Measurements from ENCODE around the gene CCDC112.

Gene CCDC112

DNA sequence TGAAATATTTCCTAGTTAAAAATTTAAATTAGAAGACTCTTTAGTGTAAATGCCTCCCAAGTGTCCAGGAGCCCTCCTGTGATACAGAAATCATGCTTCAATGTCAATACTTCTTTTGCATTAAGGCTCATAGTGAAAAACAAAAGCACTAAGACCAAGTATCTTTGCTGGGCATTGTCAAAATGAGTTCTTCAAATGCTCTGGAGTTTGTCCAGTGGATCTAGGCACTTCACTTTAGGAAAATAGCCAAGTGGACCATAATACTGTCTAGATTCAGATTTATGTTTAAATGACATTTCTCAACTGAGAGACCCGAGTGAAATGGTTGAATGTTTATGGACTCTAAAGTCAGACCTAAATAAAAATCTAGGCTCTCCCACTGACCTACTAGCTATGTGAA lies 21.3 kb upstream of the CCDC112 start:
- no peak for DNase-seq (ENCODE audit: low read depth in 2 of 2)

DNA sequence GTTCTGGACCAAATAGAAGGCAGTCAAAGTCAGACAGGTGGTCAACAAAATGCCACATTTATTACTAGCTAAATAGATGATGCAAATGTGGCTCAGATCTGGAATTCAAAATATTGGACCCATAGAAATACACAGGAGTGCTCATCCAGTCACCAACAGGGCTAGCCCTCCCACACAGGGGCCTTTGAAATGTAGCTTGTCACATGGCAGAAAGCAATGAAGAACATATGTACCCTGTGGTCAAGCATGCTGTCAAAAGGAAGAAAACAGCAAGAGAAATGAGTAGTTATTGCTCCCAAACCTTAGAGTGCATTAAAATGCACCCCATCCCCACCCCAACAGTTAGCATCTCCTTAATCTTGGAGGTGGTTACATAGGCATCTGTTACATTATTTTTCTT lies 20.9 kb upstream of the CCDC112 start:
- DNase-seq (ENCODE audit: low read depth in 2 of 2) = no peak

DNA sequence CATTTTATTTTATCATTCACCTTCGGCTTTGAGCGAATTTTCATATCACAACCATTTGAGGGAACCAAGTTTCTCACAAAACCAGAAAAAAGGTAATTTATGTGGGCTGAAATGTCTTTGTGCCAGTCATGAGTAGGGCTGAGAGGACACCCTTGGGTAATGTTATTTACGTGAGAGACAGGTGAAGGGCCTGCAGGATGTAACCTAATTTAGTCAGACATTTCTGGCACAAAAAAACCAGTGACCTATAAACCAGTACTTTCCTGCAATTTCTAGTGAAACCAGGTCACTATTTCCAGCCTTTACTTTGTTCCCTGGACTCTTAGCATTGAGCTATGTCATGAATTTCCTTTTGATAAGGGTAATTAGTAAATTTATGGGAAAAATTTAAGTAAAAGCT lies 17.2 kb upstream of the CCDC112 start:
- no peak for DNase-seq (ENCODE audit: low read depth in 2 of 2)

DNA sequence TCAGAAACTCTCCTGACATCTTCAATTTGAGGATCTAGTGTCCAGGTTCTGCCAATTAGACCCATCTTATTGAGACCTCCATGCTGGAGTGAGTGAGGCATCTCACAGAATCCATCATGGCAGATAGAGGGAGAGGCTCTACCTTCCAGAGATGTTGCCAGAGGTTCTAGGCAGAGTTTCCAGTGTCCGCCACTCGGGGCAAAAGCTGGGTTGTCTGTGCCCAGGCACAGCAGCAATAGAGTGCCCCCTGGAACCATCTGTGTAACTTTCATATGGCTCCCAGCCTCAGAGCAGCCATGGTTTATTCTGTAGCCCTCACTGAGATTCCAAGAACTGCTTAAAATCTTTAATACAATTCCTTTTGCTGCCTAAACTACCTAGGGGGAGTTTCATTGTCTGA lies 16.6 kb upstream of the CCDC112 start:
- no peak for DNase-seq (ENCODE audit: low read depth in 2 of 2)

DNA sequence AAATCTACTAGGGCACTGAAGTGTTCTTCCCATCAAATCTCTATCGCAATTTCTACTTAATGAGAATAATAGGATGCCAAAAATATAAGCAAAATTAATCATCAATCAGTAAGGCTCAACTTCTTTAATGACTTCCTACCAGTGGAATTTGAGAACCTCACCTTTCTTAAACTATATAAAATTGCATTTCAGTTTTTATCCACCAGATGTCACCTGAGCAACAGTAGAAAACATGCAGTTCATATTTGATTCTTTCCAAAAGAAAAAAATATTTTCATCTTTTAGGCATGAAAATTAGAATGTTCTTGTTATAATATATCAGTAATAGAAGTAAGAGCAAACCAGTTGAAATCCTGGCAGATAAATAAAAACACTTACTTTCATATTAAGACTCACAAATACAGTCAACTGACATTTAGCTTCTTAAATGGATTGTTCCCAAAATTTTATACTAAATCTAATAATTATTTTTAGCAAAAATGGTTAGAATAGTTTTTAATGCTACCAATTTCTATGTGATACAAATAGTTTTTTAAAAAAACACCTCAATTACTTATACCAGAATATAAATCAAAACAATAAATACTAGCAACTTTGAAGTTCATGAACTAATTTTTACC lies 13.4 kb upstream of the CCDC112 start:
- peak; percentile 15 to 25 for DNase-seq (ENCODE audit: low read depth in 2 of 2)

DNA sequence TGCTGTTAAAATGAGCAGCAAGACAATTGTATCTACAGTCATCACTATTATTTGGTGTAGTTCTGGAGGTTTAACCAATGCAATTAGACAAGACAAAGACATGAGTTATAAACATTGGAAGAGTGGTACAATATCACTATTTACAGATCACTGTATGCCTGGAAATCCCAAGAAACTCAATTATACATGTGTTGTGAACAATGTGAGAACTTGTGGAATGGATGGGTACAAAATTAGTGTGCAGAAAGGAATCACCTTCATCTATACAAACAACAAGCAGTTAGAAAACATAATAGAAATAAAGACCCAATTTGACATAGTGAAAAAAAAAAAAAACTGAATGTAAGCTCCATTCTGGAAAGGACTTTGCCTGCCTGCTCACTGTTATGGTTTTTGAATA lies 12.4 kb upstream of the CCDC112 start:
- no peak for DNase-seq (ENCODE audit: low read depth in 2 of 2)

DNA sequence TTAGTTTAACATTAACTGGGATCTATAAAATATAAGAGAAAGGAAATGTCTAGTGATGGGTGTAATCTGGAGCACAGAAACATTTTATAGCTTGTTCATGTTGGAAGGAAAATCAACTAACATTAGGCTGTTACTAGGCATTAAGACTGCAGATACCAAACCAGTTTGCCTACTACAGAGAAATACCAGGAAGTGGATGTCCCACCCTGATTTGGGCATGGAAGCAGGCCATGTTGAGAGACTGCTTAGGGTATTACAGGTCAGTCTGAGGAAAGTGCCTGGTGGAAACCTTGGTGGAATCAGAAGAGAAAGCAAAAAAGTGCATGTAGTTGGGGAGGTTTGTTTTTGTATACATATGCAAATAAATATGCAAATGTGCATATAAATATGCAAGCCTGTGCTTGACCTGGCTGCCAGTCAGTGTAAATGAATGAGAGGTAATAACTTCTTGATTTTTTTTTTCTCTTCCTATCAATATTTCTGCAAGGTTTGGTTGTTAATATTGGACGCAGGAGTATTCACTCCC lies 9.6 kb upstream of the CCDC112 start:
- no peak for DNase-seq (ENCODE audit: low read depth in 2 of 2)

DNA sequence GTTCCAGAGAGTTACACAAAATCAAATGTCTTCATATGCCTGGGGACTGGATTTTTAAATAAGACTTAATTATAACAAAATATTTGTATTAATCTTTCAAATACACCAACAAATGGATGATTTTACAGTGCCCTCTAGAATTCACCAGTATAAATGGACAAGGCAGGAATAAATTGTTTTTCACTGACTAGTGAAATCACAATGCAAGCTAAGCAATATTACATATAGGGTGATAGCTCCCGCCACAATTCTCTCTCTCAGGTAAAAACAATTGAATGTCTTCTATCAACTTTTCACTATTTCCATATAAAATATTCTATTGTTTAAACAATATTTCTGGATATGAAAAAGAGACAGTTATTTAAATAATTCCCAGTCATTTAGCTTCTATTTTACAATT lies 8.0 kb upstream of the CCDC112 start:
- no peak for DNase-seq (ENCODE audit: low read depth in 2 of 2)

DNA sequence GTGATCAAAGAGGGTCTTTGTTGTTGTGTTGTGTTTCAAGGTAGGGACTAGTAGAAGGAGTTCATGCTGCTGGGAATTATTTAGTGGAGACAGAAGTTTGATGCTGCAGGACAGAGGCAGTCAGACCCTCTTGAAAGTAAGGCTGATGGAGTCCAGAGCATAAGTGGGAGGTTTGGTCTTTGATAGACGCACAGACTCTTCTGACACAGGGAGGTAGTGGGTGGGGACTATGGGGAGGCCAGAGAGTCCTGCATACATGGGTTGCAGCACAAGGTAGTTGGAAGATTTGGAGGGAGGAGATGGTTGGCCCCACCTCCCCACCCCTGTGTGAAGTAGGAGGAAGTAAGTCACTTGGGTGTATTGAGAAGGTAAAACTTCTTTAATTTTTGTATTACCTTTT lies 2.4 kb upstream of the CCDC112 start:
- DNase-seq (ENCODE audit: low read depth in 2 of 2) = no peak

DNA sequence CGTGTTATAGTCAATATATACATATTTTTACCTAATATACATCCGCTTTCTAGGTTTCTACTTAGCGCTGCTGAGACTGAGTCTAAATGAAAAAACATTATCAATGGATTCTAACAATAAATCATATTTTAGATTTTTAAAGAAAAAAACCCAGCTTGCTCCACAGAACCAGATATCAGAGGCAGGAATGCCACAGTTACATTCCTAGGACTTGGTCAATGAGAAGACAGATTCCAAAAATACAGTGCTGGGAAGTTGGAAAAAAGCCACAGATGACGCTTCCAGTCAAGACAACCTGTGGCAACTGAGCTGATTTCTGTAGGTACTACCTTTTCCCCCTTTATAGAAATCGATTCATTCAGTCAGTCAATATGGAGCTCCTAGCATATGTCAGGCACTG lies 577 bp upstream of the CCDC112 start:
- no peak for DNase-seq (ENCODE audit: low read depth in 2 of 2)

DNA sequence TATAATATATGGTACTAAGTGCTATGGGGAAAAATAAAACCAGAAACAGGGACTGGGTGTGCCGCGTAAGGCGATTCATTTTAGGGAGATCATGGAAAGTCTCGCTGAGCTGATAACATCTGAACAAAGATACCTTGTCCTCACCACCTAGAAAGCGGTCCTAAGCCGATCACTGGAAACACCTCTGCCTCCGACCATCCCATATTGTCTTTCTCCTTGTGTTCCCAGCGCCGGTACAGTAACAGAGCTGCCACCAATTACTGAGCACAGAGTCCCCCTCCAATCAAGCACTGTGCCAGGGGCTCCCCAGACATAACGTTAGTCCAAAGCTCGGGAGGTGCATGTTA lies 704 bp downstream of the CCDC112 start:
- DNase-seq (ENCODE audit: low read depth in 2 of 2) = no peak

DNA sequence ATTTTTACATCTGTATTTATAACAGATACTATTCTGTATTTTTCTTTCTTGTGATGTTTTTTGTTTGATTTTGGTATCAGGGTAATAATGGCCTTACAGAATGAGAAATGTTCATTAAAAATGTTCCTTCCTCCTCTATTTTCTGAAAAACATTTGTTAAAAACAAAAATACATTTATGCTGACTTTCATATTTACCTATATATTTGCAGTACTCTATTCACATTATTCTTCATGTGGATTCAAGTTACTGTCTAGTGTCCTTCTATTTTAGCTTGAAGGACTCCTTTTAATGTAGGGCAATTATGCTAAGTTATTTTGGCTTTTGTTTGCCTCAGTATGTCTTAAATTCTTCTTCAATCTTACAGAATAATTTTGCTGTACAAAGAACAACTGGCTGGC lies 5.1 kb downstream of the CCDC112 start:
- no peak for DNase-seq (ENCODE audit: low read depth in 2 of 2)

DNA sequence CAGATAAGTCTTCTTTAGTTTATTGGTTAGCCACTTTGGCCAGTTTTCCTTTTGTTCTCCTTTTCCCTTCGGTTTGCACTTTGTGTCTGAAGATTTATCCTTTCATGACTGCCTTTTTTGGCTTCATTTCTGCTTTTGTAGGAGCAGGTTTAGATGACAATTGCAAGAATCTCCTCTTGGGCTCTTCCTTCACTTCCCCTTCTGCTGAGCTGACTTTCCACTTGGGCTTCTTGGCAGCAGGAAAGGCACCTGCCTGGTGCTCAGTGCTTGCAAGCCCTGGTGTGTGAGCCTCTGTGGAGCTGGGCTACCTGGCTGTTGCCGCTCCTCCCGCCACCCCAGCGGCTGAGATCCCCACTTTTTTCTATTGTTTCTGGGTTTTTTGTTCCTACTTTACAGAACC lies 7.3 kb downstream of the CCDC112 start:
- no peak for DNase-seq (ENCODE audit: low read depth in 2 of 2)

DNA sequence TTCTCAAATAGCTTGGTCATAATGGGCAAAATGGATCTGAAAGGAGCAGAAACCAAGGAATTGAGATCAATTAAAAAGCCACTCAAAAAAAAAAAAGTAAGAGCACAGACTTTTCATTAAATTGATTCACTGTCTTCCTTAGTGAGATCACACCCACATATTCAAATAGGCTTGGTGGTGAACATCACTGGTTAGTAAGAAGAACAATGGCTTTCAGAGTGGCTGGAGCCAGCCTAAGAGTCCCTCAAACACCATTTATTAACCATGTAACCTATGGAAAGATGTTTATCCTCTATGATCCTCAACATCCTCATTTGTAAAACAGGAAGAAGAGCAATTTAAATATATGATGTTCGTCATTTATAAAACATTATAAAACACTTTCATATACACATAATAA lies 12.4 kb downstream of the CCDC112 start:
- no peak for DNase-seq (ENCODE audit: low read depth in 2 of 2)

DNA sequence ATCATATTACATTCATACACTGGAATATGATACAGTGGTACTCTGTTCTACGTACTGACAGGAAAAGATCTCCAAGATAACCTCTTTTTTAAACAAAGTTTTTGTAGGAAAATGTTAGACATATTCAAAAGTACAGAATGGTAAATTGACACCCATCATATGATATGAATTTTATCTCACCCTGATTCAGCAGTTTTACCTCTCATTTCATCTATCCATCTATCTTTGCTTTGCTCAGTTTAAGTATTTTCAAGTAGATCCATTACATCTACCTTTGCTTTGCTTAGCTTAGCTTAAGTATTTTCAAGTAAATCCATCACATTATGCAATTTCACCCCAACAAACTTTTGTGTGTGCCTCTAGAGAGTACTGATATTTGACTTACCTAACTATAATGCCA lies 14.3 kb downstream of the CCDC112 start:
- DNase-seq (ENCODE audit: low read depth in 2 of 2) = no peak

DNA sequence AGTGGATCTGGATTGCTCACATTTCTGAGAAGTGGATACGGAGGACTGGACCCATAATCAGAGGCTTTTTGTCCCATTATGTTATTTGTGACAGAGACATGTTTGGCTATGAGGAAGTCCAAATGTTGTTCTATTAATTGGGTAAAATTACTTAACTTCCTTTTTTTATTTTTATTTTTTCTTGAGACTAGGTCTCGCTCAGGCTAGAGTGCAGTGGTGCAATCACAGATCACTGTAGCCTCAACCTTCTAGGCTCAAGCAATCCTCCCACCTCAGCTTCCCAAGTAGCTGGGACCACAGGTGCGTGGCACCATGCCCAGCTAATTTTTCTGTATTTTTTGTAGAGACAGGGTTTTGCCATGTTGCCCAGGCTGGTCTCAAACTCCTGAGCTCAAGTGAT lies 21.9 kb downstream of the CCDC112 start:
- no peak for DNase-seq (ENCODE audit: low read depth in 2 of 2)

DNA sequence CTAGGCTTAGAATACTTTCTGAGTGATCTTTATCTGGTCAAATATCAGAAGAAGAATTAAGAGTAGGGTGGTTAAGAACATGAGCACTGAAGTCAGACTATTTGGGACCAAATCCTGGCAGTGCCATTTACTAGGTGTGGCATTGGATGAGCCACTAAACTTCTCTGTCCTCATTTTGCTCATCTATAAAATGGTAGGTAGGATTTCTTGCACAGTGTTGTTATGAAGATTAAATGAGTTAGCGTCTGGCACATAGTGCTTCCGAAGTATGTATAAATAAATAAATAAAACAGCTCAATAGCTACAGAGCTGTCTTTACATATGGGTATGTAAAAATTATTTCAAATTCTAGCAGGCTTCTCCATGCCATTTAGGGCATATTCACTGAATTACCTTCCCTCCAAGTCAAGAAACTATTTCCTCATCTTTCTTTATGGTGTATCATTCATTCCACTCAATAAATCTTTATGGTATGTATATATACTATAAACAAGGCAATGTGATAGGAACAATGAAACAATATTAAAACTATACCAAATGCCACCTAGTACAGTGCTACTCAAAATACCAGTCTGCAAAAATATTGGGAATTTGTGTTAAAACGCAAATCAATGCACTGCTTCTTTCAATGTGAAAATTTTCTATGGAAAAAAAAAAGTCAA lies 24.0 kb downstream of the CCDC112 start:
- DNase-seq (ENCODE audit: low read depth in 2 of 2) = no peak

DNA sequence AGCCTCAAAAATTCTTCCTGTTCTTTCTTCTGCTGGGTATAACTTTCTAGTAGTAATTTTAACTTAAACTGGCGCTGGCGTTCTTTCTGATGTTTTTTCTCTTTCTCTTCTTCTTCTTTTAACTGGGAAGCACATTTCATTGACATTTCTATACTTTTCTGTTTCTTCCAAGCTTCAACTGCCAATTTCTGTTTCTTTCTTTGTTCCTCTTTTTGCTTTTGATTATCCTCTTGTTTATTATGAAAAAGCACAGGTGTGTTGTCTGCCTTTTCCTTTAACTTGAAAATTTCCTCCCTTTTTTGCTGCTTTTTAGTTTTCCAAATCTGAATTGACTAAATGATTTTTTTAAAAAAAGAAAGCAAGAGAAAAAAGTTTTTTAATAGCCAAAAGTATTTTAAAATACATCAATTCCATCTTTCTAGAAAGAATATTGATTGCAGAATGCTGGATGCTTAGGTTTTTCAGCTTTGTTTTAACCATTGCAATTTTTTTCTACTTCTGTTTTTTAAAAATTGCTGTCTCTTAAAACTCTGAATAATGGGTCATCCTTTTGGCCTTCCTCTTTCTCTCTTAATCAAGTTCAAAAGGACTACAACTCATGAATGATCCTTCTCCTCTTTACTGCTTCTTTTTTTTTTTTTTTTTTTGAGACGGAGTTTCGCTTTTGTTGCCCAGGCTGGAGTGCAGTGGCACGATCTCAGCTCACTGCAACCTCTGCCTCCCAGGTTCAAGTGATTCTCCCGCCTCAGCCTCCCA lies 25.0 kb downstream of the CCDC112 start:
- no peak for DNase-seq (ENCODE audit: low read depth in 2 of 2)

DNA sequence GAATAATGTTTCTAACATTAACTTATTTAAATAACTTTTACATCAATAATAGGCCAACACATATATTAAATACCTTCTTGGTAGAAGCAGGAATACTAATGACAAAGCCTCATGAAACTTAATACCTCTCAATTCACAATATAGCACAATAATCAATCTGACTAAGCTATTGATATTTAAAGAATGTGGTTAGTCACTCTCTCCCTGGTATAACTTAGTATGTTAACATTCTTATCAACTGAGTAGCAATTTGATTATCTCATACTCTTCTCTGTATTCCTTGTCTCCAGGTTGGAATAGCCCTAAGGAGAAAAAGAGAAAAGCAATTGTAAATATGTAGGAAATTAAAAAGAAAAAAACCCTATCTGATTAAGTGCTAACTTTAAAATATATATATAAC lies 28.8 kb downstream of the CCDC112 start:
- peak; percentile 13 to 17 for DNase-seq (ENCODE audit: low read depth in 2 of 2)

DNA sequence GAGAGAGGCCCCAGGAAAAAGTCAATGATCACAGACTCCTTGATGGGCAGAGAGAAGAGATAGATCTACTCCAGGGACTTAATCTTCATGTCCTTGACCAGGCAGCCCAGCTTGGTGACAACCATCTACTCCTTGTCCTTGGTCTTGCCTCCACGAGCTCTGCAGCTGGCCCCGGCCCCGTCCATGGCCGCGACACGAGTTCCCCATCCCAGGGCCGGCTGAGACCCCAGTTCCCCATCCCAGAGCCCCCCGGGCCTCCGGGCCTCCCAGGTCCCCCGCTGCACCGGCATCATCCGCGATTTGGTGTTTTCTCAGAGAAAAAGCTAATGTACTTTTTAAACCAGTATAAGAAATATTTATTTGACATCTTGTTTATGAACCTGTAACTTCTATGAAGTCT lies 31.2 kb downstream of the CCDC112 start:
- no peak for DNase-seq (ENCODE audit: low read depth in 2 of 2)

DNA sequence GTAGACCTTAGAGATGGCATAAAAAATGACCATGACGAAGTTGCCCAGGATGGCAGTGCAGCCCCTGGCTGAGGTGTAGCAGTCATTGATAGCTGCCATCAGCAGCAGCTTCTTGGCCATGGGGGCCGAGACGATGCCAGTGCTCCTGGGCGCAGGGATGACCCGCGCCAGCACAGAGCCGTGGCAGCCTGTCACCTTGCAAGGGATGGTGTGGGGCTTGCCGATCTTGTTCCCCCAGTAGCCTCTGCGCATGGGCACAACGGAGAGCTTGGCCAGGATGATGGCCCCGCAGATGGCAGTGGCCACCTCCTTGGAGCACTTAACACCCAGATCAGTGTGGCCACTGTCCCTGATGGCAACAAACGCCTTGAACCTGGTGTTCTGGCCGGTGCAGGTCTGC lies 31.7 kb downstream of the CCDC112 start:
- DNase-seq (ENCODE audit: low read depth in 2 of 2) = no peak

DNA sequence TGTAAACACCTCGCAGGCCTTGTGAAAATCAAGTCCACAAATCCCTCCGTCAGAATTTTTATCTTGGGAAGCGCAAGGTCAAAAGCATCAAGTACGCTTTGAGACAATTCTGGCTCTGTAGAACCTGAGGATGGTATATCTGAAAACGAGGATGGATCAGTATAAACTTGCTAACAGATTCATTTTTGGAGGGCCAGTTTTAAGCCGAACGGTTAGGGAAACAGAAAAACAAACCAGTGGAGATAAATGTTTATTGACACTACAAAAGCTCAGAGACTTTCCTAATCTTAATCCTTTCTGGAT lies 33.4 kb downstream of the CCDC112 start:
- DNase-seq (ENCODE audit: low read depth in 2 of 2) = no peak

DNA sequence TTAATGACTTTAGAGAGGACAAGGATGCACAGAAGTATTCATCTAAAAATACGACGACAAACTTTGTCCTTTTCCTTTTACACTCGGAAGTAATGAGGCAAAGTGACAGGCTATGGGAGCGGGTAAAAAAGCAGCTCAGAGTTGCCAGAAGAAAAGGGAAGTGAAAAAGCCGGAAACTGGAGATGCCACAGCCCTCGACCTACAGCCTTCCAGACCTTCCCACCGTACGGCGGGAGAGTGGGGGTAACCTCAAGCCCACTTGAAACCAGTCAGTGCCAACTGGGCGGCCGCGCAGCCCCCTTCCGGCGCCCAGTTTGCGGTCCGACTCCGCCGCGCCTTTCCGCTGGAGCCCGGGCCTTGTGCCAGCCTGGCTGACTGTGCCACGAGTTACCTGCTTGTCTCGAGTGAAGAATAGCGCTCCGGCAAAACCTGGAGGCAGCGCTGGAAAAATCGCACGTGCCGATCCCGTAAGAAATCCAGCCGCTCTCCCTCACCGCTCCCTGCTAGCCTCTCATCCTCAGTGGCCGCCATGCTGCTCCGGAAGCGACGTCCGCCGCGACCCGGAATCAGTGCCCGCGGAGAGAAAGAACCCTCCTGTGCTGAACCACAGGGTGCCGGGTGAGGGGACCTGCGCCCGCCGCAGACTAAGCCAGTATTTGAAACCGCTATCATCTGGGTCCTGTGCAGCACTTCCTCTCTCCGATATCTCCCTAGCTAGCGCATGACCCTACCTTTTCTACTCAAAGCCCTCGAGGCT lies 34.0 kb downstream of the CCDC112 start, which contains the start of gene PGGT1B:
PGGT1B (minus strand) TSS at position 557 of the 757 bp plus-strand sequence; CDS start at position 531, 26 bp downstream.
- DNase-seq (ENCODE audit: low read depth in 2 of 2) = peak; percentile 8 to 12
